Astrocyte of the cerebellum (primary cell): Measurements from ENCODE around the gene SPRYD3.
"Not testable (repeated sequence)": the region's sequence is repeated elsewhere in the genome, so short reads cannot be mapped to it uniquely, and the experiment has no call there.

ENCODE experiments used
- DNase-seq: peaks from one replicate; pipeline ENCODE4 v3.0.0-alpha.2; 2011; ENCODE audit warnings: low read depth
- H3K4me3 ChIP-seq: 2 replicates; pipeline ENCODE4 v1.5.1; 2011; ENCODE audit warnings: mild to moderate bottlenecking, low read depth, low read length, moderate library complexity
- CTCF ChIP-seq: IDR thresholded peaks from 2 replicates; pipeline ENCODE4 v1.5.1; 2012; ENCODE audit warnings: low read length, low read depth, moderate library complexity, mild to moderate bottlenecking; ENCODE audit errors: missing control alignments
- in situ Hi-C: cut with HindIII; loops from 2 replicates; pipeline ENCODE4 v1.10.0; 2017; ENCODE audit warnings: low sequenced_read_pairs

SPRYD3 gene

GRCh38 chr12:53097564-53098353, 18.6 kb upstream of the SPRYD3 start, which contains the start of gene IGFBP6:
TSS of gene IGFBP6 (plus strand) at chr12:53097667. CDS start at chr12:53097718, 51 bp downstream.
- in situ Hi-C loops: no loop called here
- no peak for DNase-seq
- no peak for TF ChIP-seq CTCF
- peak within 1 kb of the TSS; percentile 61 for H3K4me3 ChIP-seq

GRCh38 chr12:53097207-53097563, 18.0 kb upstream of the SPRYD3 start:
- no peak for TF ChIP-seq CTCF
- peak overlapping the region; percentile 61 for H3K4me3 ChIP-seq
- in situ Hi-C loops: no loop called here

DNA sequence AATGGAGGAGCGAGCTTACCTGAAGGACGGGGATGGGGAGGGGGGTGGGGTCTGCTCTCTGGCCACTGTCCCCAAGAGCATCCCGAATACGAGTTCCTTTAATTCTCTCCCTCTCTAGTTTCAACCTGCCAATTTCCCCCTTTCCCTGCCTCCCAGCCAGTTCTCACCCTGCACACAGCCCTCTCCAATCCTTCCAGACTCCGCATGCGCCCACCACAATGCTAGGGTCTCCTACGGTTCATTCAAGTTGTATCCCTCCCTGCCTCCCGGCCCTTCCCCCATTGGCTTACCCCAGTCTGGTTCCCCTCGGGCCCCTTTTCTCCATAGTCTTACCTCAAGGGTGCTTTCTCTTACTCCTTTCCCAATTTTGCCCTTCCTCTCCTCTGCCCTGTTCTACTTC, 17.6 kb upstream of the SPRYD3 start:
- no peak for TF ChIP-seq CTCF
- DNase-seq: no peak
- in situ Hi-C loops: no loop called here
- H3K4me3 ChIP-seq: peak overlapping the region; percentile 61

More at GRCh38 chr12:53097207-53097563, 18.0 kb upstream of the SPRYD3 start:
- no peak for DNase-seq

GRCh38 chr12:53096089-53096741, 17.0 kb upstream of the SPRYD3 start:
- H3K4me3 ChIP-seq: peak overlapping the region; percentile 61
- no peak for TF ChIP-seq CTCF
- in situ Hi-C loops: no loop called here
- no peak for DNase-seq

- H3K4me3 ChIP-seq, DNase-seq, in situ Hi-C loops: not testable (repeated sequence)
Observed at GRCh38 chr12:53095596-53095895, 16.4 kb upstream of the SPRYD3 start.

DNA sequence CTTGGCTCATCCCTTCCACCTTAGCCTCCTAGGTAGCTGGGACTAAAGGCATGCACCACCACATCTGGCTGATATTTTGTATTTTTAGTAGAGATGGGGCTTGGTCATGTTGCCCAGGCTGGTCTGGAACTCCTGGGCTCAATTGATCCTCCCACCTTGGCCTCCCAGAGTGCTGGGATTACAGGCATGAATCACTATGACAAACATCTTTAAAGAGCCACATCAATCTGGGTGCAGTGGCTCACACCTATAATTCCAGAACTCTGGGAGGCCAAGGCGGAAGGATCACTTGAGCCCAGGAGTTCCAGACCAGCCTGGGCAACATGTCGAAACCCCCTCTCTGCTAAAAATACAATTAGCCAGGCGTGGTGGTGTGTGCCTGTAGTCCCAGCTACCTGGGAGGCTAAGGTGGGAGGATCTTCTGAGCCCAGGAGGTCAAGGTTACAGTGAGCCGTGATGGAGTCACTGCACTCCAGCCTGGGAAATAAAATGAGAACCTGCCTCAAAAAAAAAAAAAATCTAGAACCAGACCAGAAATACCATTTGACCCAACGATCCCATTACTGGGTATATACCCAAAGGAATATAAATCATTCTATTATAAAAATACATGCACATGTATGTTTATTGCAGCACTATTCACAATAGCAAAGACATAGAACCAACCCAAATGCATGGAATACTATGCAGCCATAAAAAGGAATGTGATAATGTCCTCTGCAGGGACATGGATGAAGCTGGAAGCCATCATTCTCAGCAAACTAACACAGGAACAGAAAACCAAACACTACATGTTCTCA, 15.8 kb upstream of the SPRYD3 start:
- DNase-seq, H3K4me3 ChIP-seq, in situ Hi-C loops: not testable (repeated sequence)

DNA sequence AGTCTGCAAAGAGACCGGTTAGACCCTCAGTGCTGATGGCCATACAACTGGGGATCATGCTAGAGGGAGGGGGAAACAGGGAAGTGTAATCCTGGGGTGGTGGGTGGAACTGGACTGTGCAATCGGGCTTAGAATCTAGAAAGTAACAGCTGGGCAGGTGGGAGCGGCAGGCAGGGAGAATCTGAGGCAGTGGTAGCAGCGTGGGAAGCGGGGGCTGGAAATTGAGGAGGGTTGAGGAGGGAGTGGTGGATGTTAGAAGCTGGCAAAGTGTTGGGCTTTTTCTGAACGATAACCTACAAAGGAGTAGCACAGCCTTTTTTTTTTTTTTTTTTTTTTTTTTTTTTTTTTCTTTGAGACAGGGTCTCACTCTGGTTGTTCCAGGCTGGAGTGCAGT, 15.2 kb upstream of the SPRYD3 start:
- no peak for TF ChIP-seq CTCF
- H3K4me3 ChIP-seq: no peak overlapping the region
- DNase-seq: no peak
- in situ Hi-C loops: no loop called here
